ENCODE results near the gene TRIM43.

DNA sequence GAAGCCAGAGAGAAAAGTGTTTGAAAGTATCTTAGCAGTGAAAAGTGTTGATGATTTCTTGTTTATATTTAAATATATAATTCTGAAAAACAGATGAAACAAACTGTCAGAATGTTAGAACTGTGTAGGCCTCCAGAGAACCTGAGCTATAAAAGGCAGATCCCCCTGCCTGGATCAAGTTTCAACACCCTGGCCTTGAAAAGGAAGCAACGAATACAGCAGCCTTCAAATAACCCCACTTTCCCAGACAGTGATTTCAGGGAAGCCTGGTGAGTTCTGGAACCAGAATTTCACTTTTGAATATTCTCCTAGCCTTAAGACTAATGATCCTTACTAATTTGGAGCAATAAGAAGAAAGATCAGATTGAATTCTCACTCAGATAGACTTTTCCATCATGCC, 13.3 kb upstream of the TRIM43 start:
- TF ChIP-seq POLR2A (IDR thresholded peaks at IDR 0.05), result no peak
- TF ChIP-seq CTCF (IDR thresholded peaks at IDR 0.05), result no peak
